RKO (cell line): ENCODE results near the gene TMEM74B.

Experiments
- DNase-seq: peaks from one replicate; pipeline ENCODE4 v3.0.0-alpha.2; 2016; ENCODE audit warnings: low spot score

The TMEM74B gene

DNA sequence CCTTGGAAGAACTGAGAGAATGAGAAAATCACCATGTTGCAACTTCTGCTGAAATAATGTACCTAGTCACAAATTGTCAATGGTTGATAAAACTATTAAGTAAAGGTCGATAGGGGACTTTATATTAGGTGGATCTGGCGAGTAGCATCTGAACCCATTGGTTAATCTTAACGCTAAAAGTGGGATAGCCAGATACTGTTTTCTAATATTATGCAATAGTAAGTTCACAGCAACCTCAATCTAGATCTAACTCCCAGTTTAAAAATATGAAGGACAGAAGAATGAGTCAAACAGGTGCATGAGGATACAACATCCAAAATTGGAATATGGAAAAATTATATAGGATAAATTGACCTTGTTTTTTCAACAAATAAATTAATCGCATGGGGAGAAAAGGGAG, 47.5 kb downstream of the TMEM74B start:
- DNase-seq: no peak

DNA sequence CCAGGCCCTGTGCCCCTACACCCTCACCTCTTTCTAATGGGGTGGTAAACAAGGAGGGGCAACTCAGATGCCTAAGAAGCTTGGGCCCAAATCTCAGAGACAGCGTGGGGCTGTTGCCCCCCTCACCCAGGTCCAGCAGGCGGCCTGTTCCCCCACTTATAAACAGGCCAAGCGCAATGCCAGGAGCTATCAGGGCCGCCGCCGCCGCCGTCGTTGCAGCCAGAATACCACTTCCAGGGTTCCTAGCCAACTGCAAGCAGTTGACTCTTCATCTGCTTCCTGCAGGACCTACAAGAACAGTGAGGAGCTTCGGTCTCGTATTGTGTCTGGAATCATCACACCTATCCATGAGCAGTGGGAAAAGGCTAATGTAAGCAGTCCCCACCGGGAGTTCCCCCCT, 49.9 kb downstream of the TMEM74B start:
- DNase-seq: no peak

DNA sequence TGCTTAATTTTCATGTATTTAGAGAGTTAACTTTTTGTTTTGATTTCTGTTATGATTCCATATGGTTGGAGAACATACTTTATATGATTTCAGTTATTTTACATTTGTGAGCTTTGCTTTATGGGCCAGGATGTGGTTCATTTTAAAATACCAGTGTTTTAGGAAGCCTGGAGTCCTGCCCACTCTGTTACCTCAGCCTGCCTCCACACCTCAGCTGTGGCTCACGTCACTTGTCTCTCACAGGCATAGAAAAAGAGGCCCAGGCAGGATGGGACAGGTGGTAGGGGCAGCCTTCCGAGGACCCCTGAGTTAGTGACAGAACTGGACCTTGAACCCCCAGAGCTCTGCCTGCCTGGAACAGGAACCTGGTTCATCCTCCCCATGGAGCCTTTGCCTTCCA, 50.4 kb downstream of the TMEM74B start:
- no peak for DNase-seq

DNA sequence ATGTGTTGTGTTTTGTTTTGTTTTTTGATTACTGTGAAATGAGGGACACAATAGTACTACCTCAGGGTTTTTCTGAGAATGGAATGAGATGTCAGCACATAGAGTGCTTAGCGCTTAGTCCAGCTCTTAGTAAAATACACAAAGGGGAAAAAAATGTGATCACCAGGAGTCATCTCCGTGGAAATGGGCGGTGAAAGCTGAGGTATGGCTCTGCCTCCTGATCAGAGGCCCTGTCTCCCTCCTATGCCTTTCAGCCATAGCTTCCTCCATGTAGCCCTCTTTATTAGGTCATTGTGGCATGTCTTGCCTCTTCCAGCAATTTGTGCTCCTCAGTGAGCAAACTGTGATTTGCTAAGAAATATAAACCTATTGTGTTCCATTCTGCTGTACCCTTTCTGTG, 53.4 kb downstream of the TMEM74B start:
- DNase-seq: no peak

- DNase-seq: no peak
These were observed 53.9 kb downstream of the TMEM74B start for GRCh38 chr20:1130847-1131246.
